AG08396 (cell line): ENCODE data around the gene SLC25A33.
"Not testable (repeated sequence)": the region's sequence is repeated elsewhere in the genome, so short reads cannot be mapped to it uniquely, and the experiment has no call there.

Experiments
- DNase-seq: peaks from one replicate; pipeline ENCODE4 v3.0.0; 2012; ENCODE audit warnings: low spot score, mixed read lengths

The SLC25A33 gene

GRCh38 chr1:9621032-9621431, 81.8 kb downstream of the SLC25A33 start:
- DNase-seq, result no peak

DNA sequence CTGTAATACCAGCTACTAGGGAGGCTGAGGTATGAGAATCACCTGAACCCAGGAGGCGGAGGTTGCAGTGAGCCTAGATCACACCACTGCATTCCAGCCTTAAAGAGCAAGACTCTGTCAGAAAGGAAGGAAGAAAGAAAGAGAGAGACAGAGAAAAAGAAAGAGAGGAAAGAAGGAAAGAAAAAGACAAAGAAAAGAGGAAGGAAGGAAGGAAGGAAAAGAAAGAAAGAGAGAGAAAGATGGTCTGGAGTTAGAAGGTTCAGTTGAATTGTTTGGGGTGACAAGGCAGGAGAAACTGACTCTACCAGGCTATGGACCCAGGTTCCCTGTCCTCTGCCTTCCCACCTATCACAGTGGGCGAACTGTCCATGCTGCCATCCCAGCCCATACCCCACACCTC, 84.8 kb downstream of the SLC25A33 start:
- DNase-seq, result no peak

- DNase-seq, result not testable (repeated sequence)
Observed at GRCh38 chr1:9625030-9625429, 85.8 kb downstream of the SLC25A33 start.

GRCh38 chr1:9626201-9626608, 86.9 kb downstream of the SLC25A33 start:
- DNase-seq, result no peak

- DNase-seq, result no peak
Observed at GRCh38 chr1:9628541-9629444, 89.5 kb downstream of the SLC25A33 start.

GRCh38 chr1:9629445-9630201, 90.4 kb downstream of the SLC25A33 start:
- no peak for DNase-seq

DNA sequence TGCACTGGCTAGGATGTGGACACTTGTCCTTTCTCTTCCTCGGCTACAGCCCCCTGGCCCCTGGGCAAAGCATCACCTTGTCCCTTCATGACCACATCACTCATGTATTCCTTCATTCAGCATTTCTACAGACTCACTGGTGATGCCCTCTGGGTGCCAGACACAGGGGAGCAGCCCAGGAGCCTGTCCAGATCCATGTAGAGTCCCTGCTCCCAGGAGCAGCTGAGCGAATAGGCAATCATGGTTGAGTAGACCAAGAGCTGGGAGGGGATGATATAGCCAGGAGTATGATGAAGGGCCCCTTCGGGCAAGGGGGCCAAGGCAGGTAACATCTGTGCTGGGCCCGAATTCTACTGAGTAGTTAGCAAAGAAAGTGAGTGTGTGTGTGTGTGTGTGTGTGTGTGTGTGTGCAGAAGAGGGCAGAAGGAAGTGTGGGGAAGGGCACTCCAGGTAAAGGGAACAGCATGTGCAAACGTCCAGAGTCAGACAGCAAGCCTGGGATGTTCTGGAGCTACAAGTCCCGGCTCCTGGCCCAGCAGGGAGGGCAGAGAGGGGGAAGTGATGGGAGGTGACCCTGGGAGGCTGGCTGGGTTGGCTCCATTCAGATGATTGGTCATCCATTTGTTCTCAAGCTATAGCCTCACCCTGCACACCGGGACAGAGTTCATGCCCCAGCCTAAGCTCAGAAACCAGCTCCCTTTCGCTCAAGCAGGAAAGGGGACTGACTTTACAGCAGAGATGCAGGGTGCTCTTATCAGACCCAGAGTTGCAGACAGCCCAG, 91.3 kb downstream of the SLC25A33 start:
- DNase-seq, result no peak

- DNase-seq, result no peak
Observed at GRCh38 chr1:9631613-9632012, 92.3 kb downstream of the SLC25A33 start.

DNA sequence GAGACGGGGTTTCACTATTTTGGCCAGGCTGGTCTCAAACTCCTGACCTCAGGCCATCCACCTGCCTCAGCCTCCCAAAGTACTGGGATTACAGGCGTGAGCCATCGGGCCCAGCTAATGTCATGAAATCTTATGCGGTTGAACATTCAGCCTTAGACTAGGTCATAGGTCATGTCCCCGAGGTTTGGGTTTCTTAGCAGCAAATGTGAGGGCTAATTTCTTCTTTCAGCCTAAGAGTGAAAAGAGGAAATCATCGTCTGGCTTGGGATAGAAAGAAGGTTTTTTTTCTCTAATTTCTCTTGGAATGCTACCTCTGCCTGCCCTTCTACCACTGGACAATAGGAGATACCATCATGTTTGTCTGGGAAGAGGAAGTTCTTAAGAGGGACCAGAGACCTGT, 94.2 kb downstream of the SLC25A33 start:
- no peak for DNase-seq

- no peak for DNase-seq
Observed at GRCh38 chr1:9634582-9634981, 95.3 kb downstream of the SLC25A33 start.
